Adrenal gland (tissue), 12 donors: ENCODE measurements around the gene HOXB1. TPM values are rescaled to one million over a fixed set of nuclear protein-coding genes. Genes with fewer than 3 reads are reported as not detected.
"Not testable (repeated sequence)": the region's sequence is repeated elsewhere in the genome, so short reads cannot be mapped to it uniquely, and the experiment has no call there.

Experiments
- DNase-seq, 7 donors: peaks; one replicate each; pipeline ENCODE4 v3.0.0-alpha.2; 2019 to 2020
- H3K27ac ChIP-seq, 5 donors: fragments of 200-600 bp; sonication (generic) in 4 of 5; 1 replicate in 3 of 5; 2 replicates in 2 of 5; pipeline versions ENCODE4 v1.5.1 to v1.8.0; 2016 to 2020; ENCODE audit warnings: mild to moderate bottlenecking in 1 of 5
- H3K27me3 ChIP-seq: fragments of 200-600 bp; 2 replicates; pipeline ENCODE4 v1.8.0; 2021
- H3K36me3 ChIP-seq, 2 donors: fragments of 200-600 bp; replicated peaks in 1 of 2; 1 replicate in 1 of 2; 2 replicates in 1 of 2; pipeline versions ENCODE4 v1.5.1 to v1.8.0; 2018 to 2022
- H3K4me1 ChIP-seq, 2 donors: fragments of 200-600 bp; replicated peaks in 1 of 2; 1 replicate in 1 of 2; 2 replicates in 1 of 2; pipeline versions ENCODE4 v1.5.1 to v1.8.0; 2018 to 2021
- H3K4me3 ChIP-seq, 4 donors: fragments of 200-600 bp; sonication (generic) in 3 of 4; one replicate each; pipeline ENCODE4 v1.5.1; 2016 to 2018
- H3K9me3 ChIP-seq, 3 donors: fragments of 200-600 bp; sonication (generic) in 1 of 3; replicated peaks in 1 of 3; 1 replicate in 2 of 3; 2 replicates in 1 of 3; pipeline versions ENCODE4 v1.5.1 to v1.8.0; 2016 to 2021
- CTCF ChIP-seq, 6 experiments: fragments of 450-650 bp in 4 of 6; fragments of 200-600 bp in 2 of 6; sonication (generic) in 1 of 6; IDR thresholded peaks; 1 replicate in 5 of 6; 2 replicates in 1 of 6; pipeline versions ENCODE4 v1.5.1 to v1.8.0; 2016 to 2021; ENCODE audit warnings: antibody characterized with exemption in 6 of 6, mild to moderate bottlenecking in 2 of 6, moderate library complexity in 1 of 6
- POLR2A ChIP-seq, 2 donors: fragments of 450-650 bp; IDR thresholded peaks; one replicate each; pipeline ENCODE4 v1.6.1; 2017; ENCODE audit warnings: antibody characterized with exemption in 2 of 2, mild to moderate bottlenecking in 2 of 2, moderate library complexity in 1 of 2
- WGBS, 4 donors: extraction: QIAGEN DNeasy Blood & Tissue Kit in 2 of 4; methylation state at CpG; one replicate each; pipeline versions ENCODE4 v1.1.5 to v1.1.7; 2013 to 2017; 5-methylcytosine and 5-hydroxymethylcytosine counted together
- intact Hi-C, 2 donors: fragments of 100-400 bp; cut with DNase I; formaldehyde crosslinking; loops; one replicate each; pipeline versions ENCODE4 v1.14.1 to v1.15.0; 2022 to 2023
- polyA plus RNA-seq, 3 donors: library from polyadenylated mRNA; stranded (reverse); fragments of 200-250 nt in 2 of 3; fragments of 350-450 nt in 1 of 3; fragmentation: Illumina TruSeq in 1 of 3; extraction: RNeasy Lipid Tissue Mini Kit (QIAGEN cat#74804) in 1 of 3; gene quantifications; one replicate each; pipeline ENCODE4 v1.2.3, GENCODE V29; 2013 to 2014
- total RNA-seq, 9 donors: library from RNA; depleted of rRNA in 4 of 9; stranded (reverse); fragments of >200 nt in 4 of 9; fragments of 120-200 nt in 1 of 9; fragmentation: NEBNext Ultra II Directional in 1 of 9; extraction: Animal tissue kit (Norgen Biotek cat#: 25700) in 1 of 9; gene quantifications; one replicate each; pipeline versions ENCODE4 v1.1.0 to v1.2.4, GENCODE V29; 2013 to 2023
- donor health status: healthy with polysubstance abuse.
- donor health status: Bipolar disorder and iron deficiency.
- donor health status: DM: yes; HTN: yes; CAD: no.
- donor health status: DM: no; HTN: no; CAD: no.
- donor health status: DM: no; HTN: no; CAD: no.
- donor health status: DM: yes; HTN: yes; CAD: no.

Gene HOXB1
- total and polyA plus RNA-seq, 12 donors = not detected

DNA sequence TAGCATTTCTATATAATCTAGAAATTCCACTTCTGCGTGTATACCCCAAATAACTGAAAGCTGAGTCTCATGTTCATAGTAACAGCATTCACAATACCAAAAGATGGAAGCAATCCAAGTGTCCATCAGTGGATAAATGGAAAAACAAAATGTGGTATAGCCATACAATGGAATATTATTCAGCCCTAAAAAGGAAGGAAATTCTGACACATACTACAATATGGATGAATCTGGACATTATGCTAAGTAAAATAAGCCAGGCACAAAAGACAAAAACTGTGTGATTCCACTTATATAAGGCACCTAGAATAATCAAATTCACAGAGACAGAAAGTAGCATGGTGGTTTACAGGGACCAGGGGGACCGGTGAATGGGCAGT is 20.4 kb downstream of the HOXB1 start:
- no peaks in the 10 kb centered on the region for H3K27me3 ChIP-seq
- TF ChIP-seq CTCF (IDR thresholded peaks at IDR 0.05) (no peak), POLR2A (IDR thresholded peaks at IDR 0.05) (no peak)
- H3K9me3 ChIP-seq = no peaks in the 10 kb centered on the region
- H3K27ac ChIP-seq = no peak overlapping the region
- intact Hi-C loops = no loop called here
- no peaks in the 10 kb centered on the region for H3K36me3 ChIP-seq
- peaks cover 0 to 11% of the 10 kb centered on the region in 2 donors for H3K4me1 ChIP-seq
- DNase-seq = no peak
- no peak overlapping the region for H3K4me3 ChIP-seq
- 72 to 77% (median 74%) methylated on average over 2 of the region's 2 CpGs for WGBS, 4 donors

DNA sequence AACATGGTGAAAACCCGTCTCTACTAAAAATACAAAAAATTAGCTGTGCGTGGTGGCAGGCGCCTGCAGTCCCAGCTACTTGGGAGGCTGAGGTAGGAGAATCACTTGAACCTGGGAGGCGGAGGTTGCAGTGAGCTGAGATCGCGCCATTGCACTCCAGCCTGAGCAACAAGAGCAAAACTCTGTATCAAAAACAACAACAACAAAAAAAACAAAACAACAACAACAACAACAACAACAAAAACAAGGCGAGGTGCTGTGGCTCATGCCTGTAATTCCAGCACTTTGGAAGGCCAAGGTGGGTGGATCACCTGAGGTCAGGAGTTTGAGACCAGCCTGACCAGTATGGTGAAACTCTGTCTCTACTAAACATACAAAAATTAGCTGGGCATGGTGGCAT is 21.1 kb downstream of the HOXB1 start:
- H3K4me3 ChIP-seq, intact Hi-C loops, H3K27ac ChIP-seq, H3K27me3 ChIP-seq, H3K36me3 ChIP-seq, DNase-seq, H3K9me3 ChIP-seq: not testable (repeated sequence)
- H3K4me1 ChIP-seq = peaks cover 0 to 11% of the 10 kb centered on the region in 2 donors
- WGBS, 4 donors = 88 to 100% (median 94%) methylated on average over 7 of the region's 7 CpGs

- peak overlapping the region in 1 of 5 donors; percentile 67 for H3K27ac ChIP-seq
- TF ChIP-seq POLR2A (IDR thresholded peaks at IDR 0.05) = no peak
- H3K9me3 ChIP-seq = no peaks in the 10 kb centered on the region
- no peak overlapping the region for H3K4me3 ChIP-seq
- no peaks in the 10 kb centered on the region for H3K36me3 ChIP-seq
- WGBS, 4 donors = 66 to 81% (median 78%) methylated on average over 5 of the region's 5 CpGs
- peaks cover 0 to 11% of the 10 kb centered on the region in 2 donors for H3K4me1 ChIP-seq
- intact Hi-C loops = no loop called here
- H3K27me3 ChIP-seq = no peaks in the 10 kb centered on the region
- DNase-seq = no peak
Observed at GRCh38 chr17:48506246-48506645, 24.6 kb downstream of the HOXB1 start.

DNA sequence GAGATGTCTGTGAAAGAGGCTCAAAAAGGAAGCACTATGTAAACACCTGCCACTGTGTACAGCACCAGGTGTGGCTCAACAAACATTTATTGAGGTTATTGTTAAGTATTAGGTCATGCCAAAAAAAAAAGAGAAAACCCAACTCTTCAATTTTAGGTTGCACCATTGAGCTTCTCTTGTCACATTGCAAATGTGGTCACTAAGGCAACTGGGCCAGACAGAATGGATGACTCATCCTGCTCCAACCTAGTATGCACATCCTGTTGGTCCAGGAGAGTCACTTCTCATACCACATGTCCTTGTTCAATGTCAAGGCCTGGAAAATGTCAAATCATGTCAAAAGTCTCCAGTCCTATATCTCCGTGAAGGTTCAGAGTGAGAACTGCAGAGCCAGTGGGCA is 25.0 kb downstream of the HOXB1 start:
- WGBS, 4 donors = 15 to 35% (median 27%) methylated on average over 1 of the region's 1 CpG
- no peak overlapping the region for H3K4me3 ChIP-seq
- H3K27me3 ChIP-seq = no peaks in the 10 kb centered on the region
- TF ChIP-seq CTCF (IDR thresholded peaks at IDR 0.05) = no peak
- no peak for TF ChIP-seq POLR2A (IDR thresholded peaks at IDR 0.05)
- peak overlapping the region in 1 of 5 donors; percentile 67 for H3K27ac ChIP-seq
- no peaks in the 10 kb centered on the region for H3K36me3 ChIP-seq
- peaks cover 0 to 11% of the 10 kb centered on the region in 2 donors for H3K4me1 ChIP-seq
- intact Hi-C loops = no loop called here
- H3K9me3 ChIP-seq = no peaks in the 10 kb centered on the region
- peak; percentile 49 to 86 (median 72) for DNase-seq

- no peak for DNase-seq
- H3K4me3 ChIP-seq = no peak overlapping the region
- no peak for TF ChIP-seq POLR2A (IDR thresholded peaks at IDR 0.05)
- no peak for TF ChIP-seq CTCF (IDR thresholded peaks at IDR 0.05)
- WGBS, 4 donors = 97 to 100% (median 98%) methylated on average over 2 of the region's 2 CpGs
- no peaks in the 10 kb centered on the region for H3K27me3 ChIP-seq
- H3K27ac ChIP-seq = peak overlapping the region in 1 of 5 donors; percentile 52
- H3K4me1 ChIP-seq = peaks cover 0 to 11% of the 10 kb centered on the region in 2 donors
- no peaks in the 10 kb centered on the region for H3K36me3 ChIP-seq
- intact Hi-C loops = no loop called here
- no peaks in the 10 kb centered on the region for H3K9me3 ChIP-seq
Observed at GRCh38 chr17:48504953-48505352, 25.9 kb downstream of the HOXB1 start.
